Effector memory CD4-positive, alpha-beta T cell (primary cell): ENCODE measurements around the gene OPHN1.
"Not testable (repeated sequence)": the region's sequence is repeated elsewhere in the genome, so short reads cannot be mapped to it uniquely, and the experiment has no call there.

ENCODE experiments used
- DNase-seq, 3 donors: peaks; one replicate each; pipeline ENCODE4 v3.0.0-alpha.2; 2020
- H3K27ac ChIP-seq: 2 replicates; pipeline ENCODE4 v1.7.0; 2013; ENCODE audit warnings: mild to moderate bottlenecking, low read length, moderate library complexity; ENCODE audit not compliant: insufficient read depth, poor library complexity, severe bottlenecking
- H3K27me3 ChIP-seq: replicated peaks from 2 replicates; pipeline ENCODE4 v1.7.0; 2013; ENCODE audit warnings: mild to moderate bottlenecking, low read length; ENCODE audit not compliant: insufficient read depth, control insufficient read depth, poor library complexity, severe bottlenecking
- H3K36me3 ChIP-seq: 2 replicates; pipeline ENCODE4 v1.7.0; 2013; ENCODE audit warnings: mild to moderate bottlenecking, low read length, moderate library complexity; ENCODE audit not compliant: control insufficient read depth, insufficient read depth
- H3K4me1 ChIP-seq: 2 replicates; pipeline ENCODE4 v1.7.0; 2013; ENCODE audit warnings: low read length, mild to moderate bottlenecking; ENCODE audit not compliant: control insufficient read depth, insufficient read depth, poor library complexity, severe bottlenecking
- H3K4me3 ChIP-seq: 2 replicates; pipeline ENCODE4 v1.7.0; 2013; ENCODE audit warnings: low read length, low read depth, mild to moderate bottlenecking; ENCODE audit not compliant: insufficient read depth, poor library complexity, severe bottlenecking
- H3K9me3 ChIP-seq: 2 replicates; pipeline ENCODE4 v1.7.0; 2013; ENCODE audit warnings: mild to moderate bottlenecking, low read length, moderate library complexity; ENCODE audit not compliant: control insufficient read depth

The OPHN1 gene

GRCh38 chrX:68411729-68412128 is 21.6 kb downstream of the OPHN1 start:
- no peak overlapping the region for H3K4me3 ChIP-seq
- H3K4me1 ChIP-seq, result no peaks in the 10 kb centered on the region
- H3K36me3 ChIP-seq, result no peaks in the 10 kb centered on the region
- no peak for DNase-seq
- no peak overlapping the region for H3K27ac ChIP-seq
- H3K27me3 ChIP-seq, result peaks cover 3% of the 10 kb centered on the region
- no peaks in the 10 kb centered on the region for H3K9me3 ChIP-seq

- H3K4me1 ChIP-seq, result no peaks in the 10 kb centered on the region
- no peaks in the 10 kb centered on the region for H3K36me3 ChIP-seq
- no peak for DNase-seq
- H3K4me3 ChIP-seq, result no peak overlapping the region
- H3K9me3 ChIP-seq, result no peaks in the 10 kb centered on the region
- H3K27me3 ChIP-seq, result no peaks in the 10 kb centered on the region
- no peak overlapping the region for H3K27ac ChIP-seq
These were observed 24.1 kb downstream of the OPHN1 start for GRCh38 chrX:68409194-68409593.

- DNase-seq, result no peak
- H3K27me3 ChIP-seq, result no peaks in the 10 kb centered on the region
- H3K27ac ChIP-seq, result no peak overlapping the region
- H3K36me3 ChIP-seq, result no peaks in the 10 kb centered on the region
- no peak overlapping the region for H3K4me3 ChIP-seq
- no peaks in the 10 kb centered on the region for H3K4me1 ChIP-seq
- H3K9me3 ChIP-seq, result no peaks in the 10 kb centered on the region
These were observed 29.8 kb downstream of the OPHN1 start for GRCh38 chrX:68403522-68403921.

- no peak overlapping the region for H3K4me3 ChIP-seq
- no peaks in the 10 kb centered on the region for H3K36me3 ChIP-seq
- no peaks in the 10 kb centered on the region for H3K9me3 ChIP-seq
- no peak overlapping the region for H3K27ac ChIP-seq
- no peaks in the 10 kb centered on the region for H3K4me1 ChIP-seq
- no peak for DNase-seq
- H3K27me3 ChIP-seq, result no peaks in the 10 kb centered on the region
These were observed 30.3 kb downstream of the OPHN1 start for GRCh38 chrX:68403038-68403437.

GRCh38 chrX:68402094-68402493 is 31.2 kb downstream of the OPHN1 start:
- Histone ChIP-seq H3K4me3 (no peak overlapping the region), H3K27ac (no peak overlapping the region), H3K27me3 (no peaks in the 10 kb centered on the region), H3K9me3 (no peaks in the 10 kb centered on the region), H3K4me1 (no peaks in the 10 kb centered on the region), H3K36me3 (no peaks in the 10 kb centered on the region)
- no peak for DNase-seq

- Histone ChIP-seq H3K36me3 (no peaks in the 10 kb centered on the region), H3K27me3 (no peaks in the 10 kb centered on the region), H3K27ac (no peak overlapping the region), H3K4me3 (no peak overlapping the region), H3K9me3 (no peaks in the 10 kb centered on the region), H3K4me1 (no peaks in the 10 kb centered on the region)
- no peak for DNase-seq
These were observed 35.0 kb downstream of the OPHN1 start for GRCh38 chrX:68398291-68398690.

GRCh38 chrX:68396953-68397352 is 36.3 kb downstream of the OPHN1 start:
- no peaks in the 10 kb centered on the region for H3K9me3 ChIP-seq
- H3K4me3 ChIP-seq, result no peak overlapping the region
- no peak overlapping the region for H3K27ac ChIP-seq
- no peaks in the 10 kb centered on the region for H3K4me1 ChIP-seq
- H3K27me3 ChIP-seq, result no peaks in the 10 kb centered on the region
- H3K36me3 ChIP-seq, result no peaks in the 10 kb centered on the region
- no peak for DNase-seq

- not testable (repeated sequence) for H3K27ac ChIP-seq, DNase-seq, H3K4me1 ChIP-seq, H3K4me3 ChIP-seq, H3K36me3 ChIP-seq, H3K9me3 ChIP-seq, H3K27me3 ChIP-seq
These were observed 43.8 kb downstream of the OPHN1 start for GRCh38 chrX:68389419-68389960.

- Histone ChIP-seq H3K36me3 (no peaks in the 10 kb centered on the region), H3K27me3 (no peaks in the 10 kb centered on the region), H3K9me3 (no peaks in the 10 kb centered on the region), H3K4me3 (no peak overlapping the region), H3K4me1 (no peaks in the 10 kb centered on the region), H3K27ac (no peak overlapping the region)
- no peak for DNase-seq
These were observed 45.5 kb downstream of the OPHN1 start for GRCh38 chrX:68387776-68388175.

GRCh38 chrX:68383540-68383939 is 49.8 kb downstream of the OPHN1 start:
- H3K27me3 ChIP-seq, result no peaks in the 10 kb centered on the region
- DNase-seq, result no peak
- H3K27ac ChIP-seq, result no peak overlapping the region
- H3K9me3 ChIP-seq, result no peaks in the 10 kb centered on the region
- H3K36me3 ChIP-seq, result no peaks in the 10 kb centered on the region
- no peaks in the 10 kb centered on the region for H3K4me1 ChIP-seq
- no peak overlapping the region for H3K4me3 ChIP-seq

- H3K9me3 ChIP-seq, H3K27ac ChIP-seq, H3K36me3 ChIP-seq, H3K27me3 ChIP-seq, DNase-seq, H3K4me1 ChIP-seq, H3K4me3 ChIP-seq: not testable (repeated sequence)
These were observed 55.7 kb downstream of the OPHN1 start for GRCh38 chrX:68377579-68377978.
